Measurements from ENCODE around the gene GDF2.

The GDF2 gene

GRCh38 chr10:47363781-47364180, 41.5 kb downstream of the GDF2 start:
- Histone ChIP-seq H4K20me1 (ENCODE audit: insufficient read depth, low read length) (peaks cover 4% of the 10 kb centered on the region; the same call in 1 of the 2 replicates), H3K4me2 (ENCODE audit: insufficient read depth, low read length) (no peak overlapping the region), H3K27me3 (ENCODE audit: insufficient read depth, low read length, poor library complexity) (peaks cover 17% of the 10 kb centered on the region), H3K27ac (ENCODE audit: low read length) (no peak overlapping the region), H3K4me3 (ENCODE audit: low read depth in 1 of 2, low read length in 2 of 2) (no peak overlapping the region), H3K4me1 (ENCODE audit: insufficient read depth, low read length) (no peaks in the 10 kb centered on the region), H3K9ac (ENCODE audit: low read depth, low read length) (no peak overlapping the region), H2AFZ (ENCODE audit: low read depth, low read length) (no peak overlapping the region), H3K79me2 (ENCODE audit: insufficient read depth, low read length) (no peaks in the 10 kb centered on the region), H3K9me3 (ENCODE audit: insufficient read depth, low read length, severe bottlenecking) (no peaks in the 10 kb centered on the region), H3K36me3 (ENCODE audit: insufficient read depth, low read length) (no peaks in the 10 kb centered on the region)
- TF ChIP-seq, protein P1, sequence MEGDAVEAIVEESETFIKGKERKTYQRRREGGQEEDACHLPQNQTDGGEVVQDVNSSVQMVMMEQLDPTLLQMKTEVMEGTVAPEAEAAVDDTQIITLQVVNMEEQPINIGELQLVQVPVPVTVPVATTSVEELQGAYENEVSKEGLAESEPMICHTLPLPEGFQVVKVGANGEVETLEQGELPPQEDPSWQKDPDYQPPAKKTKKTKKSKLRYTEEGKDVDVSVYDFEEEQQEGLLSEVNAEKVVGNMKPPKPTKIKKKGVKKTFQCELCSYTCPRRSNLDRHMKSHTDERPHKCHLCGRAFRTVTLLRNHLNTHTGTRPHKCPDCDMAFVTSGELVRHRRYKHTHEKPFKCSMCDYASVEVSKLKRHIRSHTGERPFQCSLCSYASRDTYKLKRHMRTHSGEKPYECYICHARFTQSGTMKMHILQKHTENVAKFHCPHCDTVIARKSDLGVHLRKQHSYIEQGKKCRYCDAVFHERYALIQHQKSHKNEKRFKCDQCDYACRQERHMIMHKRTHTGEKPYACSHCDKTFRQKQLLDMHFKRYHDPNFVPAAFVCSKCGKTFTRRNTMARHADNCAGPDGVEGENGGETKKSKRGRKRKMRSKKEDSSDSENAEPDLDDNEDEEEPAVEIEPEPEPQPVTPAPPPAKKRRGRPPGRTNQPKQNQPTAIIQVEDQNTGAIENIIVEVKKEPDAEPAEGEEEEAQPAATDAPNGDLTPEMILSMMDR (IDR thresholded peaks at IDR 0.05; ENCODE audit: borderline replicate concordance, extremely low read depth, low read length, poor library complexity, severe bottlenecking): no peak
- no peak for TF ChIP-seq EZH2 (IDR thresholded peaks at IDR 0.05; ENCODE audit: borderline replicate concordance, low read depth, low read length, severe bottlenecking)
- DNase-seq (no peak), ATAC-seq (ENCODE audit: insufficient read depth, low read depth) (no peak)

DNA sequence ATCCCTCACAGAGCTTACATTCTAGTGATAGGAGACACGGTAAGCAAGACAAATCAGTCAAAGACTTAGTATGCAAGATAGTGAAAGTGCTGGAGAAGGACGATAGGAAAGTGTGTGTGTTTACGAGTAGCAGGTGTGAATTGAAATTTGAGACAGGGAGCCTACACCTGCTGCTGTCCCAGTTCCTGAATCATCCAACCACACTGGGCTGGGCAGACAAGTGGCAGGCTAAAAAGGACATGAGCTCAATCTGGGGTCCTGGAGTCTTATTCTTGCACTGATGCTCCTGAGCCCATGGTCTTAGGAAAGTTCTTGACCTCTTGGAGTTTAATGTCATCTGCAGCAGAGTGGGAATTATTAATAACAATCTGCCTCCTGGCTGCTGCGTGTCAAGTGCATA, 42.1 kb downstream of the GDF2 start:
- Histone ChIP-seq H3K79me2 (ENCODE audit: insufficient read depth, low read length) (no peaks in the 10 kb centered on the region), H2AFZ (ENCODE audit: low read depth, low read length) (no peak overlapping the region), H3K27ac (ENCODE audit: low read length) (no peak overlapping the region), H4K20me1 (ENCODE audit: insufficient read depth, low read length) (peaks cover 4% of the 10 kb centered on the region; the same call in 1 of the 2 replicates), H3K36me3 (ENCODE audit: insufficient read depth, low read length) (no peaks in the 10 kb centered on the region), H3K4me2 (ENCODE audit: insufficient read depth, low read length) (no peak overlapping the region), H3K4me1 (ENCODE audit: insufficient read depth, low read length) (no peaks in the 10 kb centered on the region), H3K4me3 (ENCODE audit: low read depth in 1 of 2, low read length in 2 of 2) (no peak overlapping the region), H3K9me3 (ENCODE audit: insufficient read depth, low read length, severe bottlenecking) (no peaks in the 10 kb centered on the region), H3K27me3 (ENCODE audit: insufficient read depth, low read length, poor library complexity) (peaks cover 17% of the 10 kb centered on the region), H3K9ac (ENCODE audit: low read depth, low read length) (no peak overlapping the region)
- no peak for DNase-seq
- no peak for ATAC-seq (ENCODE audit: insufficient read depth, low read depth)
- TF ChIP-seq EZH2 (IDR thresholded peaks at IDR 0.05; ENCODE audit: borderline replicate concordance, low read depth, low read length, severe bottlenecking): no peak
- TF ChIP-seq, protein P1 (IDR thresholded peaks at IDR 0.05; ENCODE audit: borderline replicate concordance, extremely low read depth, low read length, poor library complexity, severe bottlenecking): no peak

- Histone ChIP-seq H3K9me3 (ENCODE audit: insufficient read depth, low read length, severe bottlenecking) (no peaks in the 10 kb centered on the region), H3K4me2 (ENCODE audit: insufficient read depth, low read length) (no peak overlapping the region)
These were observed 42.7 kb downstream of the GDF2 start for GRCh38 chr10:47364911-47365310.

DNA sequence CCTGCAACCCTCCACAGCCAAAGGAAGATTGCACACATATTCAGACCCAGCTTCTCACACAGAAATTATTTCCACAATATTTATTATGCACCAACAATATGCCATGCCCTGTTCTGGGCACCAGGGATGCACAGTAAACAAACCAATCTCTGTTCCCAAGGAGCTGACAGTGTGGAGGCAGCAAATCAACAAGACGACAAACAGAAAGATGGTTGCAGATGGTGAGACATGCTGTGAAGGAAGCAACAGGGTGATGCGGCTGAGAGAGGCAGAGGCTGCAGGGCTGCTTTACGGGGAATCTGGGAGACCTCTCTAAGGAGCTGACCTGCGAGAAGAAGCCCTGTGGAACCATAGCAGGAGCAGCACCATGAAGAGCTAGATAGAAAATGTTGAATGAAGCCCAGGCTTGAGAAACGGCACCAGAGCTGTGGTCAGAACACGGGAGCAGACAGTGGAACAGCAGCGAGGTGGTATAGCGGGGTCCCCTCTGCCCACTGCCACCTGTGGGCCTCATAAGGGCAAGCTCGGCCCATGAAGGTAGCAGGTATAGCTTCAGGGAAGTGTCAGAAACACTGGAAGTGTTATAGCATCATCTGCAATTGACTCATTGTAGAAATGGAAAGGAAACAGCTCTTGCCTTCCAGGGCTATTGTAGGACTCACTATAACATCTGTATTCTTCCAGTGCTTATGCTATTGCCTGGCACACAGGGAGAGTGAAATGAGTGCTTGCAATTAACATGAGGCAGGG, 43.4 kb downstream of the GDF2 start:
- H3K79me2 ChIP-seq (ENCODE audit: insufficient read depth, low read length): no peaks in the 10 kb centered on the region
- no peaks in the 10 kb centered on the region for H3K4me1 ChIP-seq (ENCODE audit: insufficient read depth, low read length)
- H3K9ac ChIP-seq (ENCODE audit: low read depth, low read length): no peak overlapping the region
- H3K4me2 ChIP-seq (ENCODE audit: insufficient read depth, low read length): no peak overlapping the region
- 0 out of 2 replicates have a peak, but pooled peaks cover 4% of the 10 kb centered on the region for H4K20me1 ChIP-seq (ENCODE audit: insufficient read depth, low read length)
- H3K27ac ChIP-seq (ENCODE audit: low read length): no peak overlapping the region
- peaks cover 17% of the 10 kb centered on the region for H3K27me3 ChIP-seq (ENCODE audit: insufficient read depth, low read length, poor library complexity)
- no peak overlapping the region for H3K4me3 ChIP-seq (ENCODE audit: low read depth in 1 of 2, low read length in 2 of 2)
- no peak for ATAC-seq (ENCODE audit: insufficient read depth, low read depth)
- no peak for TF ChIP-seq EZH2 (IDR thresholded peaks at IDR 0.05; ENCODE audit: borderline replicate concordance, low read depth, low read length, severe bottlenecking)
- TF ChIP-seq, protein P1 (IDR thresholded peaks at IDR 0.05; ENCODE audit: borderline replicate concordance, extremely low read depth, low read length, poor library complexity, severe bottlenecking): no peak
- H3K36me3 ChIP-seq (ENCODE audit: insufficient read depth, low read length): no peaks in the 10 kb centered on the region
- H3K9me3 ChIP-seq (ENCODE audit: insufficient read depth, low read length, severe bottlenecking): no peaks in the 10 kb centered on the region
- no peak for DNase-seq
- H2AFZ ChIP-seq (ENCODE audit: low read depth, low read length): no peak overlapping the region

More at GRCh38 chr10:47364911-47365310, 42.7 kb downstream of the GDF2 start:
- Histone ChIP-seq H4K20me1 (ENCODE audit: insufficient read depth, low read length) (peaks cover 4% of the 10 kb centered on the region; the same call in 1 of the 2 replicates), H3K27ac (ENCODE audit: low read length) (no peak overlapping the region), H3K9ac (ENCODE audit: low read depth, low read length) (no peak overlapping the region), H3K4me1 (ENCODE audit: insufficient read depth, low read length) (no peaks in the 10 kb centered on the region), H3K79me2 (ENCODE audit: insufficient read depth, low read length) (no peaks in the 10 kb centered on the region), H3K27me3 (ENCODE audit: insufficient read depth, low read length, poor library complexity) (peaks cover 17% of the 10 kb centered on the region), H2AFZ (ENCODE audit: low read depth, low read length) (no peak overlapping the region), H3K36me3 (ENCODE audit: insufficient read depth, low read length) (no peaks in the 10 kb centered on the region), H3K4me3 (ENCODE audit: low read depth in 1 of 2, low read length in 2 of 2) (no peak overlapping the region)
- no peak for DNase-seq
- no peak for ATAC-seq (ENCODE audit: insufficient read depth, low read depth)
- no peak for TF ChIP-seq EZH2 (IDR thresholded peaks at IDR 0.05; ENCODE audit: borderline replicate concordance, low read depth, low read length, severe bottlenecking)

Data from DND-41 (cell line).